GM12878 (cell line): ENCODE results near the gene INVS. TPM values are rescaled to one million over a fixed set of nuclear protein-coding genes. Genes with fewer than 3 reads are reported as not detected.

Source experiments
- ATAC-seq: fragments of 200-7000 bp; cut with Tn5 transposase; 3 replicates; pipeline ENCODE4 v1.9.1; 2020; ENCODE audit warnings: mild to moderate bottlenecking, moderate library complexity
- BruUV-seq: library from RNA; stranded (reverse); fragments of 400-500 nt; replicated peaks from 2 replicates; lab custom pipeline; 2021; lab: Mats Ljungman, UMichigan
- CTCF ChIA-PET: fragments of 300-600 bp; sonication (Branson Sonifier 250); formaldehyde crosslinking; extraction: SDS; loops from one replicate; lab custom pipeline; 2021; ENCODE audit warnings: inconsistent platforms; lab: Yijun Ruan, JAX
- POLR2A ChIA-PET: fragments of 350-600 bp; formaldehyde crosslinking; extraction: SDS; loops from one replicate; lab custom pipeline; 2021; ENCODE audit warnings: inconsistent platforms; lab: Charles Lee
- RAD21 ChIA-PET: fragments of 300-600 bp; sonication (Branson Sonifier 250); formaldehyde crosslinking; loops from one replicate; lab custom pipeline; 2023; ENCODE audit warnings: antibody characterized with exemption; ENCODE audit not compliant: unreplicated experiment; lab: Charles Lee
- SMC1A ChIA-PET: fragments of 300-600 bp; sonication (Branson Sonifier 250); formaldehyde crosslinking; loops from one replicate; lab custom pipeline; 2023; ENCODE audit not compliant: unreplicated experiment, uncharacterized antibody; lab: Charles Lee
- DNase-seq: peaks from one replicate; pipeline ENCODE4 v3.0.0-alpha.2; 2011; ENCODE audit warnings: low read depth, low spot score
- FAIRE-seq: peaks from 3 replicates; lab custom pipeline; 2011; peaks lifted over from hg19 to GRCh38; lab: Jason Lieb, UNC
- H2AFZ ChIP-seq: 2 replicates; pipeline ENCODE4 v1.6.0; 2011; ENCODE audit warnings: low read depth, low read length, control low read depth; ENCODE audit not compliant: control insufficient read depth
- H3K27ac ChIP-seq: 2 replicates; pipeline ENCODE4 v1.5.1; 2011; ENCODE audit warnings: control low read depth; ENCODE audit not compliant: control insufficient read depth, insufficient read depth
- H3K27me3 ChIP-seq, 2 experiments: replicated peaks in 1 of 2; 2 replicates each; pipeline versions ENCODE4 v1.6.0 to v1.6.1; 2011; ENCODE audit warnings: low read length in 1 of 2; ENCODE audit not compliant: control insufficient read depth in 2 of 2, insufficient read depth in 2 of 2
- H3K36me3 ChIP-seq, 2 experiments: 2 replicates each; pipeline ENCODE4 v1.5.1; 2011; ENCODE audit warnings: low read length in 1 of 2; ENCODE audit not compliant: control insufficient read depth in 2 of 2, insufficient read depth in 2 of 2
- H3K4me1 ChIP-seq: 2 replicates; pipeline ENCODE4 v1.6.1; 2011; ENCODE audit warnings: mild to moderate bottlenecking, low read length, moderate library complexity, mixed read lengths; ENCODE audit not compliant: control insufficient read depth, insufficient read depth
- H3K4me2 ChIP-seq: 2 replicates; pipeline ENCODE4 v1.6.0; 2011; ENCODE audit warnings: control low read depth; ENCODE audit not compliant: control insufficient read depth, insufficient read depth
- H3K4me3 ChIP-seq: fragments of 200-600 bp; sonication (generic); 2 replicates; pipeline ENCODE4 v1.5.1; 2016
- H3K79me2 ChIP-seq: 2 replicates; pipeline ENCODE4 v1.6.0; 2011; ENCODE audit warnings: low read length; ENCODE audit not compliant: control insufficient read depth, insufficient read depth
- H3K9ac ChIP-seq: 2 replicates; pipeline ENCODE4 v1.8.0; 2011; ENCODE audit warnings: low read length, control low read depth, mixed read lengths; ENCODE audit not compliant: control insufficient read depth, insufficient read depth
- H3K9me3 ChIP-seq: replicated peaks from 3 replicates; pipeline ENCODE4 v1.5.1; 2011; ENCODE audit warnings: mild to moderate bottlenecking, low read length; ENCODE audit not compliant: control insufficient read depth, insufficient read depth
- H4K20me1 ChIP-seq: 2 replicates; pipeline ENCODE4 v1.6.0; 2011; ENCODE audit not compliant: control insufficient read depth, insufficient read depth
- JUNB ChIP-seq: IDR thresholded peaks from 2 replicates; pipeline ENCODE4 v1.6.1; 2016; ENCODE audit warnings: antibody characterized with exemption, mild to moderate bottlenecking
- NBN ChIP-seq: fragments of 450-650 bp; IDR thresholded peaks from 2 replicates; pipeline ENCODE4 v1.6.1; 2016
- SIX5 ChIP-seq: IDR thresholded peaks from 2 replicates; pipeline ENCODE4 v1.6.1; 2011; ENCODE audit warnings: mild to moderate bottlenecking, low read depth, low read length, moderate library complexity; ENCODE audit not compliant: severe bottlenecking
- ZBTB40 ChIP-seq: fragments of 450-650 bp; IDR thresholded peaks from 2 replicates; pipeline ENCODE4 v1.6.1; 2016; ENCODE audit warnings: mild to moderate bottlenecking, moderate library complexity, borderline replicate concordance
- ZNF274 ChIP-seq: IDR thresholded peaks from one replicate; pipeline ENCODE4 v1.8.0; 2011; ENCODE audit not compliant: insufficient read length, insufficient read depth
- WGBS: methylation state at CpG from one replicate; pipeline ENCODE4 v1.1.6; 2016; ENCODE audit warnings: low lambda C conversion rate; ENCODE audit not compliant: insufficient replicate concordance, insufficient coverage; ENCODE audit errors: missing lambda C conversion rate; 5-methylcytosine and 5-hydroxymethylcytosine counted together
- in situ Hi-C: fragments of 300-500 bp; cut with MboI; formaldehyde crosslinking; loops from 9 replicates; pipeline ENCODE4 v1.14.3; 2018; ENCODE audit warnings: mixed read lengths
- intact Hi-C: fragments of 100-400 bp; cut with micrococcal nuclease; formaldehyde crosslinking; loops from one replicate; pipeline ENCODE4 v1.14.2; 2022; ENCODE audit not compliant: unreplicated experiment
- polyA plus RNA-seq, 11 experiments: library from polyadenylated mRNA; depleted of rRNA in 4 of 11; unstranded in 6 of 11; stranded (reverse) in 5 of 11; fragments of >200 nt; fragmentation: Nextera tagmentation in 4 of 11; fragmentation: Illumina TruSeq in 1 of 11; extraction: Ambion mirVana in 4 of 11; extraction: Trizol in 1 of 11; gene quantifications; 1 replicate in 1 of 11; 2 replicates in 10 of 11; pipeline versions ENCODE4 v1.2.1 to v1.2.3, GENCODE V29; 2011 to 2016; ENCODE audit warnings: inconsistent platforms in 2 of 11, missing spikeins in 2 of 11, low read depth in 1 of 11
- total RNA-seq, 4 experiments: library from RNA; depleted of rRNA in 3 of 4; stranded (reverse); fragments of >200 nt in 3 of 4; fragmentation: Illumina TruSeq in 1 of 4; extraction: Trizol in 1 of 4; gene quantifications; 2 replicates each; pipeline versions ENCODE4 v1.2.1 to v1.2.3, GENCODE V29; 2013 to 2021
- TF ChIP-seq, protein P1 (sequence below): IDR thresholded peaks from 2 replicates; pipeline ENCODE4 v1.6.1; 2011; ENCODE audit warnings: low read depth, mild to moderate bottlenecking, low read length, moderate library complexity, borderline replicate concordance; ENCODE audit errors: extremely low read depth
- TF ChIP-seq, protein P2 (sequence below): IDR thresholded peaks from 2 replicates; pipeline ENCODE4 v1.6.1; 2012; ENCODE audit warnings: low read depth, low read length, improper control_type of control experiment

Gene INVS
- total and polyA plus RNA-seq, 10 of the 15 experiments (the other 5 are each of a cell fraction or from before 2014, with no cell fraction given), result 0.93 to 20.8 (median 13.2) TPM

GRCh38 chr9:100090880-100091279, 8.2 kb upstream of the INVS start (continued):
- no peak for TF ChIP-seq NBN

DNA sequence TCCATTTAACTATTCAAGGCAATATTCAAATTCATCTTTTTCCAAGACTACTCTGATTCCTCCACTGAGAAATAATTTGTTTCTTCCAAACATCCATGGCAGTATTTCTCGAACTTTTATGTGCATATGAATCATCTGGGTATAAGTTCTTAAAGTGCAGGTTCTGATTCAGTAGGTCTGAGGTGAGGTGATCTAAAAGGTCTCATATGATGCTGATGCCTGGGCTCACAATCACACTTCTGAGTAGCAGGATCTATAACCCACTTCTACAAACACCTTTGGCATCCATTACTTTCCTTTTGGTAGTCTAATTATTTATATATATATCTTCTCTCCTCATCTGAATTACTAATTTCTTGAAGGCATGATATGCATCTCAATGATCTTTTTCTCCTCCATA, 7.4 kb upstream of the INVS start:
- intact Hi-C loops, result loop anchor here (10.0 kb wide), 1 partner anchor 907 kb away; no protein-coding TSS in a partner anchor
- no peak for TF ChIP-seq JUNB
- no peak for TF ChIP-seq ZNF274
- TF ChIP-seq, protein P1, sequence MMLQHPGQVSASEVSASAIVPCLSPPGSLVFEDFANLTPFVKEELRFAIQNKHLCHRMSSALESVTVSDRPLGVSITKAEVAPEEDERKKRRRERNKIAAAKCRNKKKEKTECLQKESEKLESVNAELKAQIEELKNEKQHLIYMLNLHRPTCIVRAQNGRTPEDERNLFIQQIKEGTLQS, result no peak
- no peak for TF ChIP-seq SIX5
- TF ChIP-seq ZBTB40, result no peak
- TF ChIP-seq, protein P2, sequence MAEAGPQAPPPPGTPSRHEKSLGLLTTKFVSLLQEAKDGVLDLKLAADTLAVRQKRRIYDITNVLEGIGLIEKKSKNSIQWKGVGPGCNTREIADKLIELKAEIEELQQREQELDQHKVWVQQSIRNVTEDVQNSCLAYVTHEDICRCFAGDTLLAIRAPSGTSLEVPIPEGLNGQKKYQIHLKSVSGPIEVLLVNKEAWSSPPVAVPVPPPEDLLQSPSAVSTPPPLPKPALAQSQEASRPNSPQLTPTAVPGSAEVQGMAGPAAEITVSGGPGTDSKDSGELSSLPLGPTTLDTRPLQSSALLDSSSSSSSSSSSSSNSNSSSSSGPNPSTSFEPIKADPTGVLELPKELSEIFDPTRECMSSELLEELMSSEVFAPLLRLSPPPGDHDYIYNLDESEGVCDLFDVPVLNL, result no peak
- TF ChIP-seq, all 136 proteins: peak for 0
- Histone ChIP-seq H3K4me3 (no peak overlapping the region), H4K20me1 (no peaks in the 10 kb centered on the region), H3K9me3 (no peaks in the 10 kb centered on the region), H3K27me3 (no peaks in the 10 kb centered on the region), H3K4me2 (no peak overlapping the region), H3K79me2 (peaks cover 92% of the 10 kb centered on the region), H2AFZ (no peak overlapping the region), H3K4me1 (peaks cover 12% of the 10 kb centered on the region), H3K36me3 (no peaks in the 10 kb centered on the region), H3K9ac (no peak overlapping the region), H3K27ac (no peak overlapping the region)
- DNase-seq (no peak), FAIRE-seq (no peak), ATAC-seq (peak; percentile 20; the same call in 1 of the 3 replicates)
- ChIA-PET RAD21 (interaction anchor here (0.9 kb wide), 1 partner anchor 60 kb away, joined by 3 read pairs; no protein-coding TSS in a partner anchor), SMC1A (interaction anchor here (0.5 kb wide), 1 partner anchor 303 kb away, joined by 3 read pairs; no protein-coding TSS in a partner anchor), POLR2A (no interaction called here), CTCF (no interaction called here)
- BruUV-seq, result no TSS peak
- 38% methylated on average over 1 of the region's 1 CpG for WGBS
- in situ Hi-C loops, result no loop called here
